ENCODE results near the gene STAP2.

DNA sequence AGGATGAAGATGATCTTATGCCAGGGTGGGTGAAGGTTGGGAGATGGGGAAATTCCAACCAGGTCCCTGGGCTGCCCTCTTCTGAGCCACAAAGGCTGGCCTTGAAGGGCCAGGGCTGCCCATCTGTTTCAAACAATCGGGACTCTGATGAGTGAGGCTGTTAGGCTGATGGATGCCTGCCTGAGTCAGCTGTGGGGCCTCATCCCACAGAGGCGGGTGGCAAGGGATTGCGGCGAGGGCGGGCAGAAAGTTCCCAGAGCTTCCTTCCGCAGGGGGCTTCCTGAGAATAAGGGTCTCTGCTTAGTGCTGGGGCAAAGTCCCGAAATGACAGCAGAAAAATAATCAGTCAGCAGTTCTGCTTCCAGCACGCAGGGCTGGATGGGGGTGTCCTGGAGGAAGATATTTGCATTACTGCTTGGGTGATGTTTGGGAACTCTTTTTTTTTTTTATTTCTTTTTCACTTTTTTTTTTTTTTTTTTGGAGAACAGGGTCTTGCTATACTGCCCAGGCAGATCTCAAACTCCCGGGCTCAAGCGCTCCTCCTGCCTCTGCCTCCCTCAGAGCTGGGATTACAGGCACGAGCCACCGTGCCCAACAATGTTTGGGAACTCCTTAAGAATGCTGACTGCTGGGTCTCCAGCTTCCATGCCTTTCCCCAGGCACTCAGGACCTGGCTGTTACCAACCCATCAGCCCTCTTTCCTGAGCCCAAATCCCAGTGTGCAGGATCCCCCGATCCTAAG, 47.6 kb upstream of the STAP2 start:
- TF ChIP-seq, protein P1, sequence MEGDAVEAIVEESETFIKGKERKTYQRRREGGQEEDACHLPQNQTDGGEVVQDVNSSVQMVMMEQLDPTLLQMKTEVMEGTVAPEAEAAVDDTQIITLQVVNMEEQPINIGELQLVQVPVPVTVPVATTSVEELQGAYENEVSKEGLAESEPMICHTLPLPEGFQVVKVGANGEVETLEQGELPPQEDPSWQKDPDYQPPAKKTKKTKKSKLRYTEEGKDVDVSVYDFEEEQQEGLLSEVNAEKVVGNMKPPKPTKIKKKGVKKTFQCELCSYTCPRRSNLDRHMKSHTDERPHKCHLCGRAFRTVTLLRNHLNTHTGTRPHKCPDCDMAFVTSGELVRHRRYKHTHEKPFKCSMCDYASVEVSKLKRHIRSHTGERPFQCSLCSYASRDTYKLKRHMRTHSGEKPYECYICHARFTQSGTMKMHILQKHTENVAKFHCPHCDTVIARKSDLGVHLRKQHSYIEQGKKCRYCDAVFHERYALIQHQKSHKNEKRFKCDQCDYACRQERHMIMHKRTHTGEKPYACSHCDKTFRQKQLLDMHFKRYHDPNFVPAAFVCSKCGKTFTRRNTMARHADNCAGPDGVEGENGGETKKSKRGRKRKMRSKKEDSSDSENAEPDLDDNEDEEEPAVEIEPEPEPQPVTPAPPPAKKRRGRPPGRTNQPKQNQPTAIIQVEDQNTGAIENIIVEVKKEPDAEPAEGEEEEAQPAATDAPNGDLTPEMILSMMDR (IDR thresholded peaks at IDR 0.05) = peak in 1 of 3 donors; percentile 10
- TF ChIP-seq POLR2A (IDR thresholded peaks at IDR 0.05) = no peak

All from breast epithelium (tissue), 3 donors.